Stomach (tissue), 4 donors: Measurements from ENCODE around the gene CCDC126.

ENCODE experiments used
- CTCF ChIP-seq, 7 experiments: fragments of 450-650 bp in 4 of 7; fragments of 200-600 bp in 3 of 7; sonication (generic) in 3 of 7; IDR thresholded peaks; one replicate each; pipeline ENCODE4 v1.5.1; 2016 to 2019; ENCODE audit warnings: antibody characterized with exemption in 7 of 7, control low read depth in 2 of 7, mild to moderate bottlenecking in 1 of 7
- EP300 ChIP-seq: sonication (generic); formaldehyde crosslinking; IDR thresholded peaks from one replicate; pipeline ENCODE4 v1.6.1; 2017; ENCODE audit warnings: antibody characterized with exemption
- POLR2A ChIP-seq, 4 donors: fragments of 450-650 bp; IDR thresholded peaks; one replicate each; pipeline ENCODE4 v1.6.1; 2016; ENCODE audit warnings: antibody characterized with exemption in 4 of 4, control low read depth in 2 of 4, mild to moderate bottlenecking in 1 of 4, moderate library complexity in 1 of 4

DNA sequence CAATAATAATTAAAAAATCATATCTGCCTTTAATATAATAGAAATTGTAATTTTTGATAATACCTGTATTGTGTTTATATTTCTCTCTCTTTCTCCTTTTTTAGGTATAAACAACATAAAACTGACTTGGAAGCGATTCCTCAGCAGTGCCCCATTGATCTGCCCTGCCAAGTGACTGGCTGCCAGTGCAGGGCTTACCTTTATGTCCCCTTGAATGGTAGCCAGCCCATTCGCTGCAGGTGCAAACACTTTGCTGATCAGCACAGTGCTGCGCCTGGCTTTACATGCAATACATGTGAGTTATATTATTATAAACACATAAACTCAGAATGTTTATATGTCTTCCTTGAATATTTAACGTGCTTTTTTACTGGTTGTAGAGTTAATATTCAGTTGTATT is 92.0 kb downstream of the CCDC126 start:
- TF ChIP-seq CTCF (IDR thresholded peaks at IDR 0.05), result no peak
- TF ChIP-seq EP300, result no peak
- no peak for TF ChIP-seq POLR2A (IDR thresholded peaks at IDR 0.05)
